GM12874 (cell line): ENCODE measurements around the gene RPS29.

Source experiments
- CTCF ChIP-seq: IDR thresholded peaks from 2 replicates; pipeline ENCODE4 v1.5.1; 2011; ENCODE audit warnings: low read depth, mild to moderate bottlenecking, control low read depth, low read length, moderate library complexity; ENCODE audit not compliant: insufficient read depth

RPS29 gene

DNA sequence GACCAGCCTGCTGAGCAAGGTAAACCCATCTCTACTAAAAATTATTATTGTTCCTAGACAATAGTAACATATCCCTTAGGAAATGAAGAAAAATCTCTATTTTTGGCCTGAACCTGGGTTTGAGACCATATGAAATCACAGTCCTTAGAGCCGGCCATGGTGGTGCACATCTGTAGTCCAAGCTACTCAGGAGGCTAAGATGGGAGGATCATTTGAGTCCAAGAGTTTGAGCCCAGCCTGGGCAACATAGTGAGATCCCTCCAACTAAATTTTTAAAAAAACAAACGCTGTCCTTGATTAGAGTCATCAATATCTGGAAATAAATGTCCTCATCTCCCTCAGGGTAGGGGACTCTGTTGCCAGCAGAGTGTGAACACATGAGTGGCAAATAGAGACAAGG is 34.6 kb downstream of the RPS29 start:
- TF ChIP-seq CTCF, result no peak

GRCh38 chr14:49550286-49551184 is 35.6 kb downstream of the RPS29 start:
- TF ChIP-seq CTCF, result no peak

- no peak for TF ChIP-seq CTCF
Observed at GRCh38 chr14:49549881-49550280, 36.3 kb downstream of the RPS29 start.

GRCh38 chr14:49549446-49549845 is 36.7 kb downstream of the RPS29 start:
- TF ChIP-seq CTCF, result no peak

- TF ChIP-seq CTCF, result no peak
Observed at GRCh38 chr14:49546766-49547165, 39.4 kb downstream of the RPS29 start.

- no peak for TF ChIP-seq CTCF
Observed at GRCh38 chr14:49545716-49546115, 40.5 kb downstream of the RPS29 start.

DNA sequence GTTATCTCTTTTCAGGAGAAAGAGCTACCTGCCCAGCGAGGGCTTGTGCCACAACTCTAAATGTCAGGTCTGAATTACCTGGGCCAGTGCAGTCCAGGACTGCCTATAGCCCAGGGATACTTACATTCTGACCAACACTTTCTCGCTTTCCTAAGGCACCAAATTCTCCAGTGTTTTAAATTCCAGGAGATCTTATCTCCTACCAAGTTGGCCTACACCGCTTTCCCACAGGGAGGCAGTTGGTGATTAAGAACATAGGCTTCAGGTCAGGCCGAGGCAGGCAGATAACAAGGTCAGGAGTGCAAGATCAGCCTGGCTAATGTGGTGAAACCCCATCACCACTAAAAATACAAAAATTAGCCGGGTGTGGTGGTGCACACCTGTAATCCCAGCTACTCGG is 41.1 kb downstream of the RPS29 start:
- TF ChIP-seq CTCF, result no peak
